ENCODE measurements around the gene ZNF514.

GRCh38 chr2:95138702-95139101 lies 20.9 kb downstream of the ZNF514 start:
- TF ChIP-seq POLR2A (IDR thresholded peaks at IDR 0.05; ENCODE audit: low read length) (no peak), GATA1 (IDR thresholded peaks at IDR 0.05; ENCODE audit: low read depth, low read length) (no peak)
